Measurements from ENCODE around the gene SPTBN4. TPM values are rescaled to one million over a fixed set of nuclear protein-coding genes. Genes with fewer than 3 reads are reported as not detected.
A peak's percentile ranks its signal among the peaks of the same experiment; 100 is the strongest.

SPTBN4 gene
- total and polyA plus RNA-seq, 8 donors: 1.4 to 18.1 (median 2.2) TPM; not detected in 1

GRCh38 chr19:40443131-40443999 is 23.4 kb upstream of the SPTBN4 start:
- intact Hi-C loops (cut with DNase I; ENCODE audit: low total_unique reads): no loop called here
- TF ChIP-seq POLR2A (IDR thresholded peaks at IDR 0.05) (peak in 1 of 4 donors; percentile 32), POLR2AphosphoS5 (IDR thresholded peaks at IDR 0.05) (peak; percentile 84 to 97 (median 94)), CTCF (IDR thresholded peaks at IDR 0.05) (no peak), EP300 (IDR thresholded peaks at IDR 0.05) (peak; percentile 40)
- Histone ChIP-seq H3K36me3 (peaks cover 28 to 42% (median 37%) of the 10 kb centered on the region in 4 donors), H3K9me3 (no peaks in the 10 kb centered on the region), H3K4me3 (peak overlapping the region; percentile 69 to 98 (median 88)), H3K4me1 (peaks cover 20 to 49% (median 38%) of the 10 kb centered on the region in 4 donors), H3K27me3 (no peaks in the 10 kb centered on the region), H3K27ac (peak overlapping the region; percentile 92 to 100 (median 98))
- DNase-seq: peak; percentile 100
- WGBS, 5 donors: 0 to 1% (median 0%) methylated on average over 43 to 52 of the region's 52 CpGs

- 0 to 2% (median 0%) methylated on average over 29 to 72 of the region's 72 CpGs for WGBS, 5 donors
These were observed 22.6 kb upstream of the SPTBN4 start, which contains the start of gene SERTAD3 for GRCh38 chr19:40444000-40444824. TSS of gene SERTAD3 (minus strand) at chr19:40444335. CDS start at chr19:40442080, 2,255 bp downstream.

GRCh38 chr19:40444825-40445312 is 21.9 kb upstream of the SPTBN4 start:
- no peak for TF ChIP-seq POLR2A (IDR thresholded peaks at IDR 0.05)
- peak in 2 of 7 experiments; percentile 20 to 22 for TF ChIP-seq CTCF (IDR thresholded peaks at IDR 0.05)
- TF ChIP-seq POLR2AphosphoS5 (IDR thresholded peaks at IDR 0.05): no peak
- no peak for TF ChIP-seq EP300 (IDR thresholded peaks at IDR 0.05)
- 6 to 15% (median 8%) methylated on average over 18 of the region's 18 CpGs for WGBS, 5 donors
- Histone ChIP-seq H3K27ac (peak overlapping the region; percentile 92 to 100 (median 98)), H3K4me3 (peak overlapping the region; percentile 69 to 98 (median 88)), H3K4me1 (peaks cover 20 to 45% (median 38%) of the 10 kb centered on the region in 4 donors), H3K9me3 (no peaks in the 10 kb centered on the region), H3K27me3 (no peaks in the 10 kb centered on the region), H3K36me3 (peaks cover 28 to 57% (median 52%) of the 10 kb centered on the region in 4 donors)
- DNase-seq: no peak
- intact Hi-C loops (cut with DNase I; ENCODE audit: low total_unique reads): no loop called here

More at GRCh38 chr19:40444000-40444824, 22.6 kb upstream of the SPTBN4 start, which contains the start of gene SERTAD3:
- peak within 1 kb of the TSS; percentile 69 to 98 (median 88) for H3K4me3 ChIP-seq
- DNase-seq: peak; percentile 98 to 99
- no peaks in the 10 kb centered on the region for H3K27me3 ChIP-seq
- peaks cover 28 to 50% (median 46%) of the 10 kb centered on the region in 4 donors for H3K36me3 ChIP-seq
- TF ChIP-seq CTCF (IDR thresholded peaks at IDR 0.05): no peak
- TF ChIP-seq POLR2AphosphoS5 (IDR thresholded peaks at IDR 0.05): peak; percentile 89 to 99 (median 97)
- peak in 2 of 4 donors; percentile 83 to 93 for TF ChIP-seq POLR2A (IDR thresholded peaks at IDR 0.05)
- no peak for TF ChIP-seq EP300 (IDR thresholded peaks at IDR 0.05)
- peak within 1 kb of the TSS; percentile 92 to 100 (median 98) for H3K27ac ChIP-seq
- H3K4me1 ChIP-seq: peaks cover 20 to 49% (median 38%) of the 10 kb centered on the region in 4 donors
- no peaks in the 10 kb centered on the region for H3K9me3 ChIP-seq
- intact Hi-C loops (cut with DNase I; ENCODE audit: low total_unique reads): no loop called here
